Natural killer cell treated with Interleukin-12 subunit alpha and Interleukin-12 subunit beta and Interleukin-15 and Interleukin-18, amount 100 ng/mL, for 72 hours (primary cell): ENCODE data around the gene IRAK1BP1. TPM values are rescaled to one million over a fixed set of nuclear protein-coding genes. Genes with fewer than 3 reads are reported as not detected.
"Not testable (repeated sequence)": the region's sequence is repeated elsewhere in the genome, so short reads cannot be mapped to it uniquely, and the experiment has no call there.

Experiments used
- ATAC-seq, 2 donors: fragments of 150-1000 bp; cut with Tn5 transposase in 1 of 2; sonication (Bioruptor Pico), chemical (Tn5 transposase) in 1 of 2; 2 replicates each; pipeline ENCODE4 v1.10.0; 2021
- DNase-seq: peaks from one replicate; pipeline ENCODE4 v3.0.0; 2022; ENCODE audit warnings: low spot score
- H3K27ac Mint-ChIP-seq, 2 donors: 1 replicate in 1 of 2; 2 replicates in 1 of 2; pipeline ENCODE4 v1.8.0; 2022; ENCODE audit warnings: mixed read lengths in 2 of 2, mild to moderate bottlenecking in 1 of 2, moderate library complexity in 1 of 2
- H3K27me3 Mint-ChIP-seq, 2 donors: 1 replicate in 1 of 2; 2 replicates in 1 of 2; pipeline ENCODE4 v1.8.0; 2022; ENCODE audit warnings: mixed read lengths in 2 of 2
- H3K36me3 Mint-ChIP-seq: one replicate; pipeline ENCODE4 v1.8.0; 2022; ENCODE audit warnings: mixed read lengths
- H3K4me1 Mint-ChIP-seq, 2 donors: 1 replicate in 1 of 2; 2 replicates in 1 of 2; pipeline ENCODE4 v1.8.0; 2022; ENCODE audit warnings: low read depth in 2 of 2, mixed read lengths in 2 of 2, mild to moderate bottlenecking in 1 of 2
- H3K4me3 Mint-ChIP-seq: one replicate; pipeline ENCODE4 v1.8.0; 2022; ENCODE audit warnings: mixed read lengths
- H3K9me3 Mint-ChIP-seq: 2 replicates; pipeline ENCODE4 v1.8.0; 2022; ENCODE audit warnings: mixed read lengths
- total RNA-seq, 2 donors: library from RNA; stranded (reverse); gene quantifications; one replicate each; pipeline ENCODE4 v1.2.3, GENCODE V29; 2022

The IRAK1BP1 gene
- total RNA-seq, 2 donors from 2014 or later = 1.6 to 2.5 TPM

- ATAC-seq (no peak), DNase-seq (no peak)
- H3K27me3 Mint-ChIP-seq = peaks cover 30 to 37% of the 10 kb centered on the region in 2 donors
- peaks cover 10 to 11% of the 10 kb centered on the region in 2 donors for H3K4me1 Mint-ChIP-seq
- peak overlapping the region; percentile 43 for H3K4me3 Mint-ChIP-seq
- peaks cover 3% of the 10 kb centered on the region for H3K9me3 Mint-ChIP-seq
- no peak overlapping the region for H3K27ac Mint-ChIP-seq
- H3K36me3 Mint-ChIP-seq = peaks cover 20% of the 10 kb centered on the region
These were observed 44.0 kb downstream of the IRAK1BP1 start for GRCh38 chr6:78911218-78911940.

- H3K36me3 Mint-ChIP-seq = peaks cover 31% of the 10 kb centered on the region
- DNase-seq (no peak), ATAC-seq (no peak)
- H3K4me1 Mint-ChIP-seq = peaks cover 1 to 3% of the 10 kb centered on the region in 2 donors
- H3K27ac Mint-ChIP-seq = no peak overlapping the region
- H3K27me3 Mint-ChIP-seq = peaks cover 10% of the 10 kb centered on the region in 2 donors
- peaks cover 15% of the 10 kb centered on the region for H3K9me3 Mint-ChIP-seq
- H3K4me3 Mint-ChIP-seq = no peak overlapping the region
These were observed 49.1 kb downstream of the IRAK1BP1 start for GRCh38 chr6:78916411-78916810.

DNA sequence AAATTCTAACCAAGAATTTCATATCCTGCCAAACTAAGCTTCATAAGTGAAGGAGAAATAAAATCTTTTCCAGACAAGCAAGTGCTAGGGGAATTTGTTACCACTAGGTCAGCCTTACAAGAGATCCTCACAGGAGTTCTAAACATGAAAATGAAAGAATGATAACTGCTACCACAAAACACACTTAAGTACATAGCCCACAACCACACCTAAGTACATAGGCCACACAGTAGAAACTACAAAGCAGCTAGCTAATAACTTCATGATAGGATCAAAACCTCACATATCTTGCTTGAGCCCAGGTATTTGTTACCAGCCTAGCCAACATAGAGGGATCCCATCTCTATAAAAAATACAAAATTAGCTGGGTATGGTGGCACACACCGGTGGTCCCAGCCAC, 50.4 kb downstream of the IRAK1BP1 start:
- peaks cover 19% of the 10 kb centered on the region for H3K9me3 Mint-ChIP-seq
- DNase-seq (no peak), ATAC-seq (no peak)
- H3K27ac Mint-ChIP-seq = no peak overlapping the region
- peaks cover 2 to 11% of the 10 kb centered on the region in 2 donors for H3K27me3 Mint-ChIP-seq
- no peak overlapping the region for H3K4me3 Mint-ChIP-seq
- H3K36me3 Mint-ChIP-seq = peaks cover 36% of the 10 kb centered on the region
- H3K4me1 Mint-ChIP-seq = no peaks in the 10 kb centered on the region

- Mint-ChIP-seq H3K36me3 (peaks cover 40% of the 10 kb centered on the region), H3K9me3 (peaks cover 24% of the 10 kb centered on the region)
- H3K4me3 Mint-ChIP-seq, H3K27me3 Mint-ChIP-seq, ATAC-seq, DNase-seq, H3K27ac Mint-ChIP-seq, H3K4me1 Mint-ChIP-seq: not testable (repeated sequence)
These were observed 53.8 kb downstream of the IRAK1BP1 start for GRCh38 chr6:78921168-78921567.

- no peak overlapping the region for H3K4me3 Mint-ChIP-seq
- H3K4me1 Mint-ChIP-seq = no peaks in the 10 kb centered on the region
- ATAC-seq (no peak), DNase-seq (no peak)
- peaks cover 12 to 20% of the 10 kb centered on the region in 2 donors for H3K27me3 Mint-ChIP-seq
- no peak overlapping the region for H3K27ac Mint-ChIP-seq
- H3K9me3 Mint-ChIP-seq = peaks cover 25% of the 10 kb centered on the region
- H3K36me3 Mint-ChIP-seq = peaks cover 29% of the 10 kb centered on the region
These were observed 58.0 kb downstream of the IRAK1BP1 start for GRCh38 chr6:78925317-78925716.

DNA sequence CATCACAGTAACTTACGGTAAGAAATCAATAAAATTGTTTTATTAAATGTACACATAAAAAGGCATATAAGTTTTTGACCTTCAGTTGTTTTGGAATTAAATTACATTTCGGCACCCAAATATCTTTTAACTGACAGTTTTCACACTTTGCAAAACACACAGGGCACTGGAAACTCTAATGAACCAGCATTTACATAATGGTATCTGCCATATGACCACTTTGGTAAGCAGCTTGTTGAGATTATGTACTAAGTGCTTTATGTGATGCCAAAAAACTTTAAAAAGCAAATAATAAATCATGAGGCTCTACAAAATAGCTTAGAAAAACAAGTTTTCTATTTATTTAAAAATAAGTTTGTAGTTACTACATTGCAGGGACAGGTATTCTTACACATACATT, 68.2 kb downstream of the IRAK1BP1 start:
- ATAC-seq = no peak
- Mint-ChIP-seq H3K36me3 (peaks cover 6% of the 10 kb centered on the region), H3K27me3 (no peaks in the 10 kb centered on the region), H3K27ac (no peak overlapping the region), H3K4me3 (no peak overlapping the region), H3K9me3 (peaks cover 4% of the 10 kb centered on the region), H3K4me1 (peaks cover 0 to 4% of the 10 kb centered on the region in 2 donors)
- DNase-seq = no peak

DNA sequence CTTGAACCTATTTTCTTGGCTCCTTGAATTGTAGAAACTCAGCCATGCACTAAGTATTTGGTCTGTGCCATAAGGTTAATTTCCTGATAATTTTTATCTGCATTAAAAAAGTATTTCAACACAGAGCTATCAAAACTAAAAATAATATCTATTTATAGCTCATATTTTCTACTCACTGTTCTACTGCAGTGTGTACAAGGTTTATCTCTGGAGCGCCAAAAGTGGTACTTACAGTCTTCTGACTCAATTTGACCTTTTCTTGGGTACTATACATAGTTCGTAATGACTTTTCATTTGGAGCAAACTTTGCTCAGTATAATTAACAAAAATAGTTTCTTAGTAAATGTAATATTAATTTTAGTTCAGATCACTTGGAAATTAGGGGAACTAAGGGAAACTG, 69.2 kb downstream of the IRAK1BP1 start:
- DNase-seq (no peak), ATAC-seq (no peak)
- no peak overlapping the region for H3K4me3 Mint-ChIP-seq
- H3K4me1 Mint-ChIP-seq = peaks cover 0 to 4% of the 10 kb centered on the region in 2 donors
- no peaks in the 10 kb centered on the region for H3K27me3 Mint-ChIP-seq
- H3K27ac Mint-ChIP-seq = no peak overlapping the region
- H3K36me3 Mint-ChIP-seq = peaks cover 14% of the 10 kb centered on the region
- H3K9me3 Mint-ChIP-seq = peaks cover 4% of the 10 kb centered on the region

GRCh38 chr6:78942446-78942845, 75.1 kb downstream of the IRAK1BP1 start:
- DNase-seq (no peak), ATAC-seq (no peak)
- no peaks in the 10 kb centered on the region for H3K4me1 Mint-ChIP-seq
- no peaks in the 10 kb centered on the region for H3K27me3 Mint-ChIP-seq
- no peaks in the 10 kb centered on the region for H3K9me3 Mint-ChIP-seq
- peaks cover 34% of the 10 kb centered on the region for H3K36me3 Mint-ChIP-seq
- no peak overlapping the region for H3K4me3 Mint-ChIP-seq
- no peak overlapping the region for H3K27ac Mint-ChIP-seq

DNA sequence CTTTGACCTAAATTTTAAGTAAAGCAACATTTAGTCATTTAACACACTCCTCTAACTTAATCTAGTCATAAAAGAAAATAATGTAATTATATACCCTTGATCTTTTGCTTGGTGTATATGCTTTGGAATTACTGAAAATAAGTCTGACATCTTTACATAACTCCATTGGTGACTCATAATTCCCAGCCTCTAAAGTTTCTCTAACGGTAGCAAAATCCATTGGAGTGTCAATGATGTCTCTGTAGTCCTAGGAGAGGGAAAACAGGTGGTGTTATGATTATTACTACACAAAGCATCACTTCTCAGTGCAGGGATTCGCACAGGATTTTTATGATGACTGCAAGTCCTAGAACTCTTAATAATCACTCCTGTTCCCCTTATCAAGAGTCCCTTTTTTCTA, 80.2 kb downstream of the IRAK1BP1 start:
- H3K27me3 Mint-ChIP-seq = no peaks in the 10 kb centered on the region
- peaks cover 3% of the 10 kb centered on the region for H3K9me3 Mint-ChIP-seq
- H3K36me3 Mint-ChIP-seq = peaks cover 60% of the 10 kb centered on the region
- ATAC-seq (no peak), DNase-seq (no peak)
- peaks cover 3 to 5% of the 10 kb centered on the region in 2 donors for H3K4me1 Mint-ChIP-seq
- no peak overlapping the region for H3K4me3 Mint-ChIP-seq
- no peak overlapping the region for H3K27ac Mint-ChIP-seq

- DNase-seq (no peak), ATAC-seq (no peak)
- Mint-ChIP-seq H3K27me3 (no peaks in the 10 kb centered on the region), H3K4me1 (peaks cover 4 to 5% of the 10 kb centered on the region in 2 donors), H3K36me3 (peaks cover 64% of the 10 kb centered on the region), H3K4me3 (no peak overlapping the region), H3K27ac (no peak overlapping the region), H3K9me3 (peaks cover 3% of the 10 kb centered on the region)
These were observed 80.6 kb downstream of the IRAK1BP1 start for GRCh38 chr6:78947962-78948361.

GRCh38 chr6:78948785-78949184, 81.4 kb downstream of the IRAK1BP1 start:
- ATAC-seq (no peak), DNase-seq (no peak)
- peaks cover 3% of the 10 kb centered on the region for H3K9me3 Mint-ChIP-seq
- H3K27ac Mint-ChIP-seq = no peak overlapping the region
- H3K27me3 Mint-ChIP-seq = no peaks in the 10 kb centered on the region
- H3K4me3 Mint-ChIP-seq = no peak overlapping the region
- peaks cover 4 to 5% of the 10 kb centered on the region in 2 donors for H3K4me1 Mint-ChIP-seq
- H3K36me3 Mint-ChIP-seq = peaks cover 66% of the 10 kb centered on the region

- Mint-ChIP-seq H3K27ac (peak overlapping the region in 1 of 2 donors; percentile 29), H3K27me3 (no peaks in the 10 kb centered on the region), H3K4me1 (peaks cover 5 to 8% of the 10 kb centered on the region in 2 donors), H3K36me3 (peaks cover 61% of the 10 kb centered on the region), H3K9me3 (peaks cover 3% of the 10 kb centered on the region), H3K4me3 (no peak overlapping the region)
- DNase-seq (no peak), ATAC-seq (no peak)
These were observed 85.0 kb downstream of the IRAK1BP1 start for GRCh38 chr6:78952362-78952761.
